Smooth muscle cell of the coronary artery (primary cell): ENCODE data around the gene FGF7. TPM values are rescaled to one million over a fixed set of nuclear protein-coding genes. Genes with fewer than 3 reads are reported as not detected.

Experiments
- total RNA-seq: library from RNA; depleted of rRNA; stranded (reverse); fragments of >200 nt; gene quantifications from 2 replicates; pipeline ENCODE4 v1.2.3, GENCODE V29; 2014; ENCODE audit warnings: low replicate concordance

FGF7 gene, protein sequence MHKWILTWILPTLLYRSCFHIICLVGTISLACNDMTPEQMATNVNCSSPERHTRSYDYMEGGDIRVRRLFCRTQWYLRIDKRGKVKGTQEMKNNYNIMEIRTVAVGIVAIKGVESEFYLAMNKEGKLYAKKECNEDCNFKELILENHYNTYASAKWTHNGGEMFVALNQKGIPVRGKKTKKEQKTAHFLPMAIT
- 5.2 and 734 TPM in 2 replicates for total RNA-seq

DNA sequence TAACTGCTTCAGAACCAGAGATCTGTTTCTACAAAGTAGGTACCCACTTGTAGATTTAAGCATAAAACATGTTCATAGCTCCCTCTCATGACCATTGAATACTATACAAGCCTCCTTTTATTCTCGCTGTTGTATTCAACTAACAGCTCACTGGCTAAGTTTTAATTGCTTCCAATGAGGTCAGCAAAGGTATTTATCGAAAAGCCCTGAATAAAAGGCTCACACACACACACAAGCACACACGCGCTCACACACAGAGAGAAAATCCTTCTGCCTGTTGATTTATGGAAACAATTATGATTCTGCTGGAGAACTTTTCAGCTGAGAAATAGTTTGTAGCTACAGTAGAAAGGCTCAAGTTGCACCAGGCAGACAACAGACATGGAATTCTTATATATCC is at the start of gene FGF7:
Gene FGF7, plus strand, starts transcription at position 222 of the 400 bp plus-strand sequence. CDS start 1,056 bp downstream, outside the sequence.

Other genes starting within 250 kb of the FGF7 start
- 2.1 and 4.4 TPM in 2 replicates for gene FAM227B, start 197.6 kb downstream of the FGF7 start, total RNA-seq
- gene DTWD1, start 197.8 kb downstream of the FGF7 start, total RNA-seq: 16.5 and 29.6 TPM in 2 replicates